GM12891 (cell line): ENCODE results near the gene FHL2.

Experiments
- POLR2A ChIP-seq: IDR thresholded peaks from 2 replicates; pipeline ENCODE4 v1.6.1; 2011; ENCODE audit warnings: low read depth, low read length, control low read depth
- POLR2AphosphoS5 ChIP-seq: IDR thresholded peaks from 2 replicates; pipeline ENCODE4 v1.6.1; 2011; ENCODE audit warnings: low read depth, low read length, control low read depth
- TAF1 ChIP-seq: IDR thresholded peaks from 2 replicates; pipeline ENCODE4 v1.6.1; 2011; ENCODE audit warnings: low read depth, low read length, control low read depth

DNA sequence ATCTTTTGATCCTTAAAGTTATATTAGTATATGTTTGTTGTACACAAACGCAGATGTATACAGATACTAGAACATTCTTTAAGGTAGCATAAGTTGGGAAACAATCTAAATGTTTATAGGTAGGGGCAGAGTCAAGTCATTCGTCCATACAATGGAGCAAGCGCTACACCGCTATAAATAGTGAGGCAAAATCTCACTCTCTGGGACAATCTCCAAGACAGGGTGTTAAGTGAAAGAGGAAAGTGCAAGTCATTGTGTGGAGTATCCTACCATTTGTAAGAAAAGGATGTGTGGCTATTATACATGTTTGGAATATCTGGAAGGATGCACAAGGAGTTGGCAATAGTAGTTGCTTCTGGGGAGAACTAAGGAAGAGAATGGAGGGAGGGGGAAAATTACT, 16.2 kb upstream of the FHL2 start:
- TF ChIP-seq POLR2A (no peak), TAF1 (no peak), POLR2AphosphoS5 (no peak)
